Measurements from ENCODE around the gene ING1. TPM values are rescaled to one million over a fixed set of nuclear protein-coding genes. Genes with fewer than 3 reads are reported as not detected.

The ING1 gene
- total RNA-seq, 1 donor from 2014 or later: 26.8 TPM

GRCh38 chr13:110767476-110767875 lies 54.0 kb downstream of the ING1 start:
- H3K9me3 Mint-ChIP-seq: peaks cover 8% of the 10 kb centered on the region
- H3K36me3 Mint-ChIP-seq (ENCODE audit: low read depth): no peaks in the 10 kb centered on the region
- TF ChIP-seq CTCF (conservative IDR thresholded peaks at IDR 0.05): no peak
- no peak overlapping the region for H3K4me3 Mint-ChIP-seq
- no peaks in the 10 kb centered on the region for H3K27me3 Mint-ChIP-seq (ENCODE audit: low read depth)
- H3K4me1 Mint-ChIP-seq: no peaks in the 10 kb centered on the region
- no peak for DNase-seq (ENCODE audit: low read depth, low spot score)
- H3K27ac Mint-ChIP-seq (ENCODE audit: unreplicated experiment): no peak overlapping the region

DNA sequence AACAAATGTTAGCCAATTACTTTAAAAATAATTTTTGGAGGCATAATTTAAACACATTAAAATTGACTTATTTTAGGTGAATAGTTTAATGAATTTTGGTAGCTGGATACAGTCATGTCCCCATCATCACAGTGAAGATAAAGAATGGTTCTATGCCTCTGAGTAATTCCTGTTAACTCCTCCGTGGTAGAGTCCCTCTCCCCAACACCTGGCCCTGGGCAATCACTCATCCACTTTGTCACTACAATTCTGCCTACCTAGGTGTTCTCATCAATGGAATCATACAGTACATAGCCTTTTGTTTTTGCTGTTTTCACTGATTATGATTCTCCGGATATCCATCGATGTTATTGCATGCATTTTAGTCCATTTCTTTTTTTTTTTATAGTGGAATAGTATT lies 55.6 kb downstream of the ING1 start:
- H3K27me3 Mint-ChIP-seq (ENCODE audit: low read depth): peaks cover 4% of the 10 kb centered on the region
- no peak for TF ChIP-seq CTCF (conservative IDR thresholded peaks at IDR 0.05)
- H3K4me1 Mint-ChIP-seq: no peaks in the 10 kb centered on the region
- H3K27ac Mint-ChIP-seq (ENCODE audit: unreplicated experiment): no peak overlapping the region
- no peak overlapping the region for H3K4me3 Mint-ChIP-seq
- peaks cover 3% of the 10 kb centered on the region for H3K9me3 Mint-ChIP-seq
- no peaks in the 10 kb centered on the region for H3K36me3 Mint-ChIP-seq (ENCODE audit: low read depth)
- no peak for DNase-seq (ENCODE audit: low read depth, low spot score)

GRCh38 chr13:110770678-110771077 lies 57.2 kb downstream of the ING1 start:
- H3K4me1 Mint-ChIP-seq: no peaks in the 10 kb centered on the region
- no peak overlapping the region for H3K27ac Mint-ChIP-seq (ENCODE audit: unreplicated experiment)
- H3K36me3 Mint-ChIP-seq (ENCODE audit: low read depth): no peaks in the 10 kb centered on the region
- no peak for DNase-seq (ENCODE audit: low read depth, low spot score)
- no peak for TF ChIP-seq CTCF (conservative IDR thresholded peaks at IDR 0.05)
- no peak overlapping the region for H3K4me3 Mint-ChIP-seq
- peaks cover 8% of the 10 kb centered on the region for H3K27me3 Mint-ChIP-seq (ENCODE audit: low read depth)
- no peaks in the 10 kb centered on the region for H3K9me3 Mint-ChIP-seq

- TF ChIP-seq CTCF (conservative IDR thresholded peaks at IDR 0.05): no peak
- Mint-ChIP-seq H3K4me1 (no peaks in the 10 kb centered on the region), H3K9me3 (no peaks in the 10 kb centered on the region), H3K27me3 (ENCODE audit: low read depth) (peaks cover 8% of the 10 kb centered on the region), H3K27ac (ENCODE audit: unreplicated experiment) (no peak overlapping the region), H3K36me3 (ENCODE audit: low read depth) (no peaks in the 10 kb centered on the region), H3K4me3 (no peak overlapping the region)
- DNase-seq (ENCODE audit: low read depth, low spot score): no peak
These were observed 57.7 kb downstream of the ING1 start for GRCh38 chr13:110771194-110771593.

DNA sequence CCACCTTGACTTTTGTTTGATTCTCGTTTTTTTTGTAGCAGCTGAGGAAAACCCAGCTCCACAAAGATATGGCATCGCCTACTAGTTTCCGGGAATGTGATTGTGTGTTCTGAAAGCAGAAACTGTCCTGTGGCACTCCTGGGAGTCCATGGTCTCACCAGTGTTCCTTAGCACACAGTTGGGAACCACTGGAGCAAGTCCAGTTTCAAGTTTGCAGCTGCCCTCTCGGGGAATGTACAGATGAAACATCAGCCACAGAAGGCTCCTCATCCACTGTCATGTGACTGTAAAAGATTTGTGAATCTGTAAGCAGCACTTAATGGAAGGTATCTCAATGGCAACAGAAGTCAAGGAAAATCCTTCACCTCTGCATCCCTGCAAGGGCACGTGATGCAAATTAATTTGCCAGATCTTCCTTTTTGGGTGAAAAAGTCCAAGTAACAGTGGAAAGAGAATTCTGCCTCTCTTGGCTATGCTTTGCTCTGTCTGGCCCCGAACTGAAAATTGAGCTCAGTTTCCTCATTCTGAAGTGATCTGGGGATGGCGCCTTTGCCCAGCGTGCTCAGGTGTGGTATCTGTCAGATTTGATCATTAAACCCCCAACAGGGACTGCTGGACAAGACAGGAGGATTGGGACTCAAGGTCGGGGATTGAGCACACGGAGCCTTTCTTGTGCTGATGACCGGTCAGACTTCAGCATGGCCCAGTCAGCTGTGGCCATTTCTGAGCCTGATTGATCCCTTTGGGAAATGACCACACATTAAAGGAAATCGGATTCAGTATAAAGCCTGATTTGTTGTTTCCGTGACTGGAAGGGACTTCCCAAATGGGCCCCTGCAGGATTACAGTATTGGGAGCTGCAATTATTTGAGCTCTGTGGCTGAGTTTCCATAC lies 58.8 kb downstream of the ING1 start:
- no peak overlapping the region for H3K27ac Mint-ChIP-seq (ENCODE audit: unreplicated experiment)
- DNase-seq (ENCODE audit: low read depth, low spot score): no peak
- no peak overlapping the region for H3K4me3 Mint-ChIP-seq
- TF ChIP-seq CTCF (conservative IDR thresholded peaks at IDR 0.05): no peak
- H3K27me3 Mint-ChIP-seq (ENCODE audit: low read depth): peaks cover 8% of the 10 kb centered on the region
- H3K4me1 Mint-ChIP-seq: no peaks in the 10 kb centered on the region
- no peaks in the 10 kb centered on the region for H3K9me3 Mint-ChIP-seq
- no peaks in the 10 kb centered on the region for H3K36me3 Mint-ChIP-seq (ENCODE audit: low read depth)

Other genes with a start within 250 kb of the ING1 start
- gene RAB20, start 152.0 kb upstream of the ING1 start, total RNA-seq: 0.59 and 0.77 TPM in 2 replicates
- gene NAXD, start 98.2 kb upstream of the ING1 start, total RNA-seq: 33.5 and 35.0 TPM in 2 replicates
- 81.5 and 92.3 TPM in 2 replicates for gene CARS2, start 7.6 kb upstream of the ING1 start, total RNA-seq
- 194 and 204 TPM in 2 replicates for gene ANKRD10, start 201.4 kb downstream of the ING1 start, total RNA-seq